SKM-1 (cell line): Measurements from ENCODE around the gene ZNF618.
"Not testable (repeated sequence)": the region's sequence is repeated elsewhere in the genome, so short reads cannot be mapped to it uniquely, and the experiment has no call there.

ENCODE experiments used
- DNase-seq: peaks from one replicate; lab custom pipeline; 2025; ENCODE audit not compliant: unreplicated experiment; lab: John Stamatoyannopoulos, UW

Gene ZNF618

GRCh38 chr9:113986931-113987330 lies 110.8 kb downstream of the ZNF618 start:
- no peak for DNase-seq

GRCh38 chr9:113987526-113987925 lies 111.4 kb downstream of the ZNF618 start:
- DNase-seq = no peak

GRCh38 chr9:113988385-113989016 lies 112.4 kb downstream of the ZNF618 start:
- DNase-seq = no peak

- no peak for DNase-seq
These were observed 113.1 kb downstream of the ZNF618 start for GRCh38 chr9:113989017-113989713.

- DNase-seq = no peak
These were observed 113.8 kb downstream of the ZNF618 start for GRCh38 chr9:113989714-113990569.

- no peak for DNase-seq
These were observed 114.4 kb downstream of the ZNF618 start for GRCh38 chr9:113990570-113990907.

- no peak for DNase-seq
These were observed 114.9 kb downstream of the ZNF618 start for GRCh38 chr9:113990975-113991471.

GRCh38 chr9:113991714-113992113 lies 115.6 kb downstream of the ZNF618 start:
- DNase-seq = no peak

GRCh38 chr9:113992276-113992951 lies 116.3 kb downstream of the ZNF618 start:
- no peak for DNase-seq

- DNase-seq = no peak
These were observed 116.9 kb downstream of the ZNF618 start for GRCh38 chr9:113992994-113993393.

GRCh38 chr9:113993838-113994540 lies 117.9 kb downstream of the ZNF618 start:
- DNase-seq = no peak

GRCh38 chr9:113995401-113995800 lies 119.3 kb downstream of the ZNF618 start:
- DNase-seq = no peak

GRCh38 chr9:113995963-113996362 lies 119.9 kb downstream of the ZNF618 start:
- DNase-seq = no peak

GRCh38 chr9:113996531-113997001 lies 120.5 kb downstream of the ZNF618 start:
- no peak for DNase-seq

GRCh38 chr9:113997064-113997463 lies 121.0 kb downstream of the ZNF618 start:
- not testable (repeated sequence) for DNase-seq

GRCh38 chr9:113997610-113998009 lies 121.5 kb downstream of the ZNF618 start:
- no peak for DNase-seq

- no peak for DNase-seq
These were observed 122.0 kb downstream of the ZNF618 start for GRCh38 chr9:113998114-113998513.

- DNase-seq = no peak
These were observed 122.6 kb downstream of the ZNF618 start for GRCh38 chr9:113998525-113999255.

GRCh38 chr9:113999256-114000062 lies 123.3 kb downstream of the ZNF618 start:
- no peak for DNase-seq
